Measurements from ENCODE around the gene CASP3.
"Not testable (repeated sequence)": the region's sequence is repeated elsewhere in the genome, so short reads cannot be mapped to it uniquely, and the experiment has no call there.

Gene CASP3

GRCh38 chr4:184613405-184613804 is 35.8 kb downstream of the CASP3 start:
- intact Hi-C loops (cut with DNase I), result no loop called here
- peak in 1 of 42 donors; percentile 5 for DNase-seq

GRCh38 chr4:184612074-184612473 is 37.2 kb downstream of the CASP3 start:
- DNase-seq, result no peak
- intact Hi-C loops (cut with DNase I), result no loop called here

GRCh38 chr4:184607429-184607828 is 41.8 kb downstream of the CASP3 start:
- intact Hi-C loops (cut with DNase I); DNase-seq: not testable (repeated sequence)

- not testable (repeated sequence) for DNase-seq
These were observed 46.4 kb downstream of the CASP3 start for GRCh38 chr4:184602857-184603256.

GRCh38 chr4:184600982-184601381 is 48.3 kb downstream of the CASP3 start:
- intact Hi-C loops (cut with DNase I); DNase-seq: not testable (repeated sequence)

More at GRCh38 chr4:184602857-184603256, 46.4 kb downstream of the CASP3 start:
- intact Hi-C loops (cut with DNase I), result not testable (repeated sequence)

- no peak for DNase-seq
- intact Hi-C loops (cut with DNase I), result no loop called here
These were observed 49.6 kb downstream of the CASP3 start for GRCh38 chr4:184599492-184600135.

- peak in 1 of 42 donors; percentile 26 for DNase-seq
- intact Hi-C loops (cut with DNase I), result no loop called here
These were observed 50.3 kb downstream of the CASP3 start for GRCh38 chr4:184598753-184599491.

- intact Hi-C loops (cut with DNase I), result no loop called here
- peak in 1 of 42 donors; percentile 14 for DNase-seq
These were observed 52.5 kb downstream of the CASP3 start for GRCh38 chr4:184596617-184597185.

- intact Hi-C loops (cut with DNase I), result no loop called here
- no peak for DNase-seq
These were observed 53.1 kb downstream of the CASP3 start for GRCh38 chr4:184596044-184596616.

GRCh38 chr4:184595430-184595829 is 53.8 kb downstream of the CASP3 start:
- no peak for DNase-seq
- intact Hi-C loops (cut with DNase I), result no loop called here

GRCh38 chr4:184593461-184593860 is 55.8 kb downstream of the CASP3 start:
- intact Hi-C loops (cut with DNase I), result no loop called here
- DNase-seq, result peak in 1 of 42 donors; percentile 25

GRCh38 chr4:184591747-184592270 is 57.4 kb downstream of the CASP3 start:
- intact Hi-C loops (cut with DNase I), result not testable (repeated sequence)
- DNase-seq, result peak in 1 of 42 donors; percentile 25

- DNase-seq, result peak in 1 of 42 donors; percentile 10
- intact Hi-C loops (cut with DNase I), result no loop called here
These were observed 58.1 kb downstream of the CASP3 start for GRCh38 chr4:184591070-184591677.

GRCh38 chr4:184590196-184590595 is 59.1 kb downstream of the CASP3 start:
- peak in 11 of 42 donors; percentile 6 to 55 (median 22) for DNase-seq
- intact Hi-C loops (cut with DNase I), result no loop called here

- DNase-seq, result peak in 3 of 42 donors; percentile 3 to 11 (median 10)
- intact Hi-C loops (cut with DNase I), result no loop called here
These were observed 60.4 kb downstream of the CASP3 start for GRCh38 chr4:184588893-184589292.

GRCh38 chr4:184587701-184588100 is 61.5 kb downstream of the CASP3 start:
- DNase-seq, result peak in 7 of 42 donors; percentile 6 to 43 (median 16)
- intact Hi-C loops (cut with DNase I), result no loop called here

GRCh38 chr4:184587221-184587620 is 62.0 kb downstream of the CASP3 start:
- DNase-seq, result no peak
- intact Hi-C loops (cut with DNase I), result no loop called here

- intact Hi-C loops (cut with DNase I), result no loop called here
These were observed 65.3 kb downstream of the CASP3 start for GRCh38 chr4:184583738-184584502.

More at GRCh38 chr4:184583738-184584502, 65.3 kb downstream of the CASP3 start:
- no peak for DNase-seq

Measured in head of caudate nucleus (tissue), 42 donors.